ENCODE measurements around the gene CFAP119. TPM values are rescaled to one million over a fixed set of nuclear protein-coding genes. Genes with fewer than 3 reads are reported as not detected.

The CFAP119 gene
- polyA plus RNA-seq, 3 donors = 2.4 to 25.3 (median 3.5) TPM

DNA sequence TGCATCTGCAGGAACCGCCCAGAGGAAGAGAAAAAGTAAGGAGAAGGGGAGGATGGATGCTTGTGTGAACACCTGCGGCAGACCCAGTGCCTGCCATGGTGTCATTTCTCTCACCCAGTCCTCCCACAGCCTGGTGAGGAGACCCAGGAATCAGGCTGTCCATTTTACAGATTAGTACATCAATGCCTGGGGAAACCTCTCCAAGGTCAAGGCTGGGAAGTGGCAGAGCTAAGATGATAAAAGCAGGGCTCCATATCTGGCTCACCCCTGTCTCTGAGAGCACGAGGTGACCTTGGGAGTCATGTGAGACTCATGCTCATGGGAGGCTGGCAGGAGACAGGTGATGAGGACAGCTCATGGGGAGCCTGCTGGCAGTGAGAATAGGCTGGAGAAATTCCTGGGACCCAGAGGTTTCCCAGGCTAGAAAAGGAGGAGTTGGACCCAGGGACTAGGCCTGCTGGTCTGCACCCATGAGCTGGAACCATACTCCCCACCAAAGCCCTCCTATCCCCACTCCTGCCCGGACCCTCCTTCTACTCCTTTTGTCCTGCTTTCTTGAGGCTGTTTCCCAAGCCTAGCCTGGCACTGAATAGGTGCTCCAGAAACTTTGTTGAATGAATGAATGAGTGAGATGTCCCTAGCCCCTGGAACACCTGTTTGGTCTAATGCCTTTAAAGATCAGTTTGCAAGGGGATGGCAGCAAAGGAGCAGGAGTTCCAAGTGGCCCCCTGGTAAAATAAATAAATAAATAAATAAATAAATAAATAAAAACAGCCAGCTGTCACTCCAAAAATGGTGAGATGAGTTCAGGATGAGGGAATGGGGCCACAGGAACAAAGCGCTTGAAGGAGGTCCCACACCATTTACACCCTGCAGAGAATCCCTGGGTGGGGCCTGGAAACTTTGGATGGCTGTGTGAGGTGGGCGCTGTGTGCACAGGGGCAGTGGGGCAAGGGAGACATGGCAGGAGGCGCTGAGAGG, 23.6 kb upstream of the CFAP119 start:
- H3K27ac ChIP-seq (ENCODE audit: low read depth in 1 of 2, low read length in 2 of 2) = no peak overlapping the region
- WGBS (ENCODE audit: insufficient coverage) = 76% methylated on average over 2 of the region's 7 CpGs
- H3K4me3 Mint-ChIP-seq = peak overlapping the region; percentile 90 to 92
- peaks cover 0 to 2% (median 0%) of the 10 kb centered on the region in 7 donors for H3K9me3 Mint-ChIP-seq
- no peaks in the 10 kb centered on the region for H3K9me3 ChIP-seq (replicated peaks in 1 of 2; ENCODE audit: control insufficient read depth in 1 of 2, insufficient read depth in 1 of 2, low read length in 2 of 2)
- H3K4me2 ChIP-seq (replicated peaks; ENCODE audit: extremely low read depth, low read length, poor library complexity, severe bottlenecking) = peak overlapping the region; percentile 99
- H3K27me3 ChIP-seq (ENCODE audit: control insufficient read depth in 2 of 2, insufficient read depth in 2 of 2, low read length in 2 of 2) = no peaks in the 10 kb centered on the region
- peak overlapping the region; percentile 98 for H2AFZ ChIP-seq (ENCODE audit: insufficient read depth, low read depth, low read length, poor library complexity, severe bottlenecking)
- peak overlapping the region in 1 of 3 experiments; percentile 94 for H3K4me3 ChIP-seq (replicated peaks in 1 of 3; ENCODE audit: low read depth in 2 of 3, low read length in 3 of 3)
- no peaks in the 10 kb centered on the region for H4K20me1 ChIP-seq (ENCODE audit: insufficient read depth, low read length)
- peaks cover 16 to 31% of the 10 kb centered on the region in 2 donors for H3K36me3 Mint-ChIP-seq
- H3K4me1 ChIP-seq (ENCODE audit: control insufficient read depth in 1 of 2, insufficient read depth in 2 of 2, low read length in 2 of 2) = peaks cover 23 to 28% of the 10 kb centered on the region in 2 donors
- no peak for DNase-seq
- TF ChIP-seq, protein P1, sequence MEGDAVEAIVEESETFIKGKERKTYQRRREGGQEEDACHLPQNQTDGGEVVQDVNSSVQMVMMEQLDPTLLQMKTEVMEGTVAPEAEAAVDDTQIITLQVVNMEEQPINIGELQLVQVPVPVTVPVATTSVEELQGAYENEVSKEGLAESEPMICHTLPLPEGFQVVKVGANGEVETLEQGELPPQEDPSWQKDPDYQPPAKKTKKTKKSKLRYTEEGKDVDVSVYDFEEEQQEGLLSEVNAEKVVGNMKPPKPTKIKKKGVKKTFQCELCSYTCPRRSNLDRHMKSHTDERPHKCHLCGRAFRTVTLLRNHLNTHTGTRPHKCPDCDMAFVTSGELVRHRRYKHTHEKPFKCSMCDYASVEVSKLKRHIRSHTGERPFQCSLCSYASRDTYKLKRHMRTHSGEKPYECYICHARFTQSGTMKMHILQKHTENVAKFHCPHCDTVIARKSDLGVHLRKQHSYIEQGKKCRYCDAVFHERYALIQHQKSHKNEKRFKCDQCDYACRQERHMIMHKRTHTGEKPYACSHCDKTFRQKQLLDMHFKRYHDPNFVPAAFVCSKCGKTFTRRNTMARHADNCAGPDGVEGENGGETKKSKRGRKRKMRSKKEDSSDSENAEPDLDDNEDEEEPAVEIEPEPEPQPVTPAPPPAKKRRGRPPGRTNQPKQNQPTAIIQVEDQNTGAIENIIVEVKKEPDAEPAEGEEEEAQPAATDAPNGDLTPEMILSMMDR (IDR thresholded peaks at IDR 0.05) = no peak
- H3K36me3 ChIP-seq (replicated peaks in 1 of 2; ENCODE audit: control insufficient read depth in 1 of 2, insufficient read depth in 2 of 2, low read length in 2 of 2) = peaks cover 19 to 25% of the 10 kb centered on the region in 2 donors
- no peak overlapping the region for H3K9ac ChIP-seq (ENCODE audit: insufficient read depth, low read length, poor library complexity, severe bottlenecking)
- H3K27me3 Mint-ChIP-seq (ENCODE audit: low read depth in 3 of 3) = peaks cover 2 to 6% (median 4%) of the 10 kb centered on the region in 3 donors
- peaks cover 40% of the 10 kb centered on the region for H3K4me1 Mint-ChIP-seq
- intact Hi-C loops (cut with micrococcal nuclease) = loop anchor here in 1 of 2 donors (2.0 kb wide), 1 partner anchor 21 kb away; no protein-coding TSS in a partner anchor
- H3K79me2 ChIP-seq (ENCODE audit: insufficient read depth, low read length) = peaks cover 24% of the 10 kb centered on the region
- H3K27ac Mint-ChIP-seq = peak overlapping the region in 2 of 7 donors; percentile 66 to 77

DNA sequence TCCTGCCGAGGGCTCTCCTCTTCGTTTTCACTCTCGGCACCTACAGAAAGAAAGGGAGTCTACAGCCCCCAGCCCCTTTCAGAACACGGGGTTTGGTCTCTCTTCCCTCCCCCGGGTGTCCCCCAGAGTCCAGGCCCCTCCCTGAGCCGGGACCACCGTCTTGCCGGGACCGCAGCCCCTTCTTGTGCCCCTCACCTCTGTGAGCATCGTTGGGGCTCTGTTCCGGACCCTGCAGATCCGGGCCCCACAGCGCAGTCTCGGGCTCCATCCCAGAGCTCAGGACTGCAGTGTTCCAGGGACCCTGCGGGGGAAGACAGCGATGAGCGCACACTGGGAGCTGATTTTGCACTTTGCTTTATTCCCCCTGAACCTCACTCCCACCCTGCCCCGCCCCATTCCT, 22.4 kb upstream of the CFAP119 start:
- Mint-ChIP-seq H3K27ac (no peak overlapping the region), H3K4me3 (no peak overlapping the region), H3K4me1 (peaks cover 48% of the 10 kb centered on the region), H3K27me3 (ENCODE audit: low read depth in 3 of 3) (peaks cover 2 to 6% (median 4%) of the 10 kb centered on the region in 3 donors), H3K36me3 (peaks cover 16 to 31% of the 10 kb centered on the region in 2 donors), H3K9me3 (peaks cover 0 to 2% (median 0%) of the 10 kb centered on the region in 7 donors)
- H3K4me2 ChIP-seq (replicated peaks; ENCODE audit: extremely low read depth, low read length, poor library complexity, severe bottlenecking) = no peak overlapping the region
- peaks cover 19 to 25% of the 10 kb centered on the region in 2 donors for H3K36me3 ChIP-seq (replicated peaks in 1 of 2; ENCODE audit: control insufficient read depth in 1 of 2, insufficient read depth in 2 of 2, low read length in 2 of 2)
- H3K9ac ChIP-seq (ENCODE audit: insufficient read depth, low read length, poor library complexity, severe bottlenecking) = no peak overlapping the region
- peaks cover 24% of the 10 kb centered on the region for H3K79me2 ChIP-seq (ENCODE audit: insufficient read depth, low read length)
- intact Hi-C loops (cut with micrococcal nuclease) = no loop called here
- no peak overlapping the region for H3K4me3 ChIP-seq (replicated peaks in 1 of 3; ENCODE audit: low read depth in 2 of 3, low read length in 3 of 3)
- TF ChIP-seq, protein P1 (IDR thresholded peaks at IDR 0.05) = no peak
- H2AFZ ChIP-seq (ENCODE audit: insufficient read depth, low read depth, low read length, poor library complexity, severe bottlenecking) = no peak overlapping the region
- H3K27ac ChIP-seq (ENCODE audit: low read depth in 1 of 2, low read length in 2 of 2) = no peak overlapping the region
- no peak for DNase-seq
- WGBS (ENCODE audit: insufficient coverage) = 95% methylated on average over 16 of the region's 18 CpGs
- peaks cover 31 to 37% of the 10 kb centered on the region in 2 donors for H3K4me1 ChIP-seq (ENCODE audit: control insufficient read depth in 1 of 2, insufficient read depth in 2 of 2, low read length in 2 of 2)
- no peaks in the 10 kb centered on the region for H3K27me3 ChIP-seq (ENCODE audit: control insufficient read depth in 2 of 2, insufficient read depth in 2 of 2, low read length in 2 of 2)
- no peaks in the 10 kb centered on the region for H4K20me1 ChIP-seq (ENCODE audit: insufficient read depth, low read length)
- H3K9me3 ChIP-seq (replicated peaks in 1 of 2; ENCODE audit: control insufficient read depth in 1 of 2, insufficient read depth in 1 of 2, low read length in 2 of 2) = no peaks in the 10 kb centered on the region
